Hematopoietic multipotent progenitor cell treated with erythropoietin and hydrocortisone succinate and interleukin-3 and kit ligand, for 17 days (in vitro differentiated cells): ENCODE data around the gene GAP43.

Experiments used
- DNase-seq: peaks from one replicate; pipeline ENCODE4 v3.0.0-alpha.2; 2015; ENCODE audit warnings: low spot score

GAP43 gene

DNA sequence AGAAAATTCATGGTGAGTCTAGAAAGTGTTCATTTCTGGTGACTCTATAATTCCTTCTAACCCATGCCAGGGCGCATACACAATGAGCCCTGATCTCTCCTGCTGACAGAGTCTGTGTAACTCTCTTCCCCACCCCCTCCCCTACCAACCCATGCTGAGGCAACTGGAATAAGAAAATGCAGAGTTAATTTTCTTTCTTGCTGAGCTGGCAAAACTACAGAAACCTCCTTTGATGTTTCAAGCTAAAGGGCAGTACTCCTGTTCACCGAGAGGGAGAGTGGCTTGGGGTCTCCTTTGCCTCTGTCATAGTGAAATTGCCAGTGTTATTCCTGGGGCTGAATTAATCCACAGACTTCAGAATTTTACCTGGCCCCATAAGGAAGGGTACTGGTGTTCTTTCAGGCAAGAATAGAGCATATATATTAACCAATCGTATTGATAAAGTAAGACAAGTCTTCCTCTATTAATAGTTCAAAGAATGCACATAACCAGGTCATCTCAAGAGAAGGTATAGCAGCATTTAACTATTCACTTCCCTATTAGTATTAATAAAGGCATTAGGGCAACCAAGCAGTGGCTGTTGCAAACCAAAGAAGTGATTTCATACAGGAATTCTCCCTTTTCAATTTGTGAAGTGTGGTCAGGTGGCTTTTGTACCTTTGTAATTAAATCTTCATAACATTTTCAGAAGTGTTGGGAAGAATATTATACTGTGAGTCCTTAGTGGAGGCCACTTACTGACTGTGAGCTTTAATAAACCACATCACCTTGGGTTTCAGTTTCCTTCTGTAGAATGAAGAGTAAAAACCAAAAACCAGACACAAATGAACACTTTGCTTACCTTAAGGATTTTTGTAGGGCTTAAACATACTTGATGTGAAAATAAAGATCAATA, 4.1 kb downstream of the GAP43 start:
- no peak for DNase-seq

DNA sequence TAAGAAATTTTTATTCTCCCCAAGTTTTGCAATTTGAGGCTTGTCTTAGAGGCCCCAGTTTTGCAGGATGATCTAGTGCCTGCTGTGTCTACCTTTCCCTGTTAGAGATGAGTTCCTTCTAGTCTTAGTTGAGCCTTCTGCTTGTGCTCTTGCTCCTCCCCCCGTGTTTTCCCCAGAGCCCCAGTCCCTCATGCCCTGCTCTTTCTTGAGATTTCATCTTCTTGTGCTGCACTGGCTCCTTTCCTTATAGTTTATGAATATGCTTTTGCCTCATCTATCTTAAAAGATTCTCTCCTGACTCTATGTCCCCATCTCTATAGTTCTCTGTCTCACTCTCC, 4.7 kb downstream of the GAP43 start:
- no peak for DNase-seq

DNA sequence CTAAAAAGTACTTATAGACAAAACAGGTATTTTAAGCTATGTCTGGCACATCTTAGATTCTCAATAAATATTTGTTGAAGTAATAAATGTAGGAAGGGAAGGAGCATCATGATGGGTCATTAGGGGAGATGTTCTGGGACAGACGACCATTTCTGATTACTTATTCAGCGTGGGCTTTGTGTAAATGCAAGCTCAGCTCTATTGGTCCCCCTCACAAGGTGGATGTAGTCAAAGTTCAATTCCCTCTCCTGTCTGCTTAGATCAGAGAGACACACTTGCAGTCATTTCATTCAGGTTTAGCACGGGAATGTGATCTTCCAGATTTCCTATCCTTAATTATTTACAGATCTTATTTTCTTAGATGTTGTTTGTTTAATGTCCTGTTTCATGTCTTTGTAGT, 7.5 kb downstream of the GAP43 start:
- no peak for DNase-seq

DNA sequence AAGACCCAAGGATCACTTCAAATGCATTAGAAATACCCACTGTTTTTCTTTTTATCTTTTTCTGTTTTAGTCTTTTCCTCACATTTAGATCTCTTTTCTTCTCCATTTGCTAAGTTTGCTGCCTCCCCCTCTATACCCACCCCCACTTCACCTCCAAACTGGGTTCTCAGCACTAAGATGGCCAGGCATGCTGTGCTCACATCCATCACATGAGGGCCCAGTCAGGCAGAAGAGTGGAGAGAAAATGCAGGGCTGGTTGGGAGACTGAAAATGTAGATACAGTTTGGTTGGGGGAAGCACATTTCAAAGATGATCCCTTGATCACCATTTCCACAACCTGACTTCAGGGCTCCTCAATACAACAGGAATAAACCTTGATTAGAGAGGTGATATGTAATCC, 8.7 kb downstream of the GAP43 start:
- DNase-seq = no peak

DNA sequence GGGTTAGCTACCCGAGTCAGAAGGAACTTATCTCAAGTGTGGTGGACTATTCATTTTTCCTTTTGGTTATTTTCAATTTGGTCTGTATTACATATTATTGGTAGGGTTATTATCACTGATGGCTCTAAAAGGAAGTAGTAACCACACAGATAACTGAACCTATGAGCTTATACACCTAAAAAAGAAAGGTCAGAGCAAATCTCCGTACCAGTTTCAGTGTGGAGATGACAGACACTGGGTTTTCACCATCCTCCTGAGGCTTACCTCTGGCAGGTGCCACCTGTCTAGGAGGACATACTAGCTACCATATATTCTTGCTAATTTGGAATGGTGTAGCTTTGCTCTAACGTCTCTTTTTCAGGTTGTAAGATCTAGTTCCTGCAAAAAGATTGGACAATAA, 10.2 kb downstream of the GAP43 start:
- no peak for DNase-seq

DNA sequence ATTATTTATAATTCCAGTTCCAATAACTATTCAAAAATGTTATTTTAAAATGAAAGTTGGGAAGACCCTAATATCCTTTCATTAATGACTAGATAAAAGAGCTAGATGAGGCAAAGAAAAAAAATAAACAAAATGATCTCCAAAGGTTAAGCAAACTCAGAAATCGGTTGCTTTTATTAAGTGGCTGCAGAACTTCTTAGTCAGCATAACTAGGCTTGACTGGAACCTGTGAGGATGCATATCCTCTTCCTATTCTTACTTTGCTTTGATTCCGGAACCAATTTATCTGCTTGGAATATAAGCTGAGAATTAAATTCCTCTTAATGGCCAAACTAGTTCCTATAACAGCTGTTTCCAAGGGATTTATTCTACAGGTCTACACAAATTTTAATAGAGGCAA, 10.7 kb downstream of the GAP43 start:
- no peak for DNase-seq

DNA sequence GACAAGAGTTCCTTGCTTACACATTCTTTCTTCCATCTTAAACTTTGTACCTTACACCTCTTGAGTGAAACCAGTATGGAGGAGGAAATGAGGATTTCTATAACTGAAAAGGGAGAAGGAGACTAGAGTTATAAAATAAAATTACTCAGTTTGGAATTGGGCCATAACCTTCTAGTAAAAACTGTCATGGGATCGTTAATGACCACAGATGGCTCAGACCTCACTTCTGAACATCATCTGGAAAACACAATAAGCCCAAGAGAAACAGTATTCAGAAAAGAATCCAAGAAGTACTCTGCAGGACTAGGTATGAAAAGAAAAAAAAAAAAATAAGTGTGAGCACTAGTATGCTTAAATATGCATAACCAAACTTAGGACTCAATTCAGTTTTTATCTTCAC, 12.1 kb downstream of the GAP43 start:
- DNase-seq = no peak

DNA sequence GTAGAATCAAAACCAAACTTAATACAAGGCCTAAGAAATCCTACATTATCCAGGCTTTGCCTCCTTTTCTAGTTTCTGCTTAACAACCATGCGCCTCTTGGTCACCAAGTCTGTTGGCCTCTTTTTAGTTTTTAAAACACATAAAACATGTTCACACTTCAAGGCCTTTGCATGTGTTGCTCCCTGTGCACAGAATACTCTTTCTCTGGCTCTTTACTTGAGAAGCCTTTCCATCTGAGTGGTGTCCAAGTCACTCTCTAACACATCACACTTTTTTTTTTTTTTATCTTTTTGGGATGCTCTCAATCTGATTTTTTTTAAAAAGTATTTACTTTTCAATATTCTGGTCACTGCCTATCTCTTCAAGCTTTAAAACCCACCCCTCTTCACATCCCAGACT, 14.9 kb downstream of the GAP43 start:
- DNase-seq = no peak

DNA sequence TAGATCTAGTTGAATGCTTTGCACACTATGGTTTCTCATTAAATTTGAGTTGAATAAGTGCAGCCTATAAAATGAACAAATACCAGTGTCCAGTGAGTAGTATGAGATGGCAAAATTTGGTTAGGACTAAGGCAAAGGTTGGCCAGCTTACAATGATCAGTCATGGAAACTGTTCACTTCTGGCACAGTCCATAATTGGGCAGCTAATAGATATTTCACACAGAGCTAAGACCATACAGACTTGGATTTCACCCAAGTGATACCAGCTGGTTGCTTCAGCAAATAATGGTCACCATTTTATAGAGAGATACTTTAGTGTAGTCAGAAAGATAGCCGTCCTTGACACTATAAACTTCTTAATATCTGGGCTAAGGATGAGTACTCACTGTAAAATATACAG, 15.7 kb downstream of the GAP43 start:
- no peak for DNase-seq

DNA sequence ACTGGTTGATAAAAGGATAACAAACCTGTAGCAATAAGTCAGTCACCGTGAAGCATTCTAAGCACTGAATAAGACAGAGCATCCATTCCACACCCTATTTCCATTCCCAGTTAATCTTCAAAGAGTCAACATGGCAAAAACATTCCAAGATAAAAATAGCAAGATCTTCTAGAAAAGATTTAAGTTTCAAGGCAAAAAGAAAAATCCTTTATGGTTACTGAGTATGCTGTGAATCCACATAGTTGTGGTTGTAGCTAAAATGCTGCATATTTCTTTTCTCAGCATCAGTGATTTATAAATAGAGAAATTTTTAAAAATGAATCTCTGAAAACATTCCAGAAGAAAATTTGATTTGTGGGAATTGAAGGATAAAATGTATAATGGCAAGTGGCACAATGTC, 21.1 kb downstream of the GAP43 start:
- DNase-seq = no peak

DNA sequence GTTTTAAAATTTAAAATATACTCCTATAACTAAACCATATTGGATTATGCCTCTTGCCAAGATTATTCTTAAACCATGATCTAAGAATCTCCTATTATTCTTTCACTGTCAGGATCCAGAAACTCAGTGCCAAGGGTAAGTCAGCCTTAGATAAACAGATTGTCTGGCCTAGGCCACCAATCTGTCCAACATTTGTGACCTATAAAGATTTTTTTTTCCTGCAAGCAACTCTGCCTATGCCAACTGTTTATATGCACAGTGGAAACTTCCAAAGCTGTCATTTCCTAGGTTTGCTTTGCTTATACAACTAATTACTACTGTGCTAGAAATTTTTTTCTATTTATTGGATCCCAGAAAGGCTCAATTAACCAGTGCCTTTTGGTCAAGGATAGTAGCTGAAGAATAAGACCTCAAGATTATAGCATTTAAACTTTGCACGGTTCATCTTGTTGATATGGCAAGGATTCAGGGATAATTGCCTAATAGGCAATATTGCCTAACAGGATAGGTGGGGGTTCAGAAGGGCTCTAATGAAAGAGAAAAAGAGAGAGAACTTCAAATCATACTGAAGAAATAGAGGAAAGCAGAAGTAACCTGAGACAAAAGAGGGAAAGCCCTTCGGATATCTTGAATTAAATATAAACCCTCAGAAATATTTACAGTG, 22.8 kb downstream of the GAP43 start:
- no peak for DNase-seq

DNA sequence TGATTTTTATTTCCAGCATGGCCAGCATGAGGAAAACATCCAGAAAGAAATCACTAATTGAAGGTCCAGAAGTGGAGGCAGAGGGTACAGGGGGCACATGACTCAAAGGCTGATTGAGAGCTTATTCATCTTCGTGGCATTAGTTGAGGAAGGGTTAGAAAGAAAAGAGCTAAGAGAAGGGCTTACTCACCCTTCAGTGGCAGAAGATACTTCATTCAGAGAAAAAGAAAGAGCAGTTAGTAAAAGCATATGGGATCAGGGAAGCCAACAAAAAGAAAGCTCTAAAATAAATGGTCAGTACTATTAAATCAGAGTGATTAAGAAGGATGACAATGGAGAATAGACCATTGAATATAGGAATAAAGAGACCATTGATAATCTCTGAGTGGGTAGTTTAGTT, 25.2 kb downstream of the GAP43 start:
- DNase-seq = no peak

DNA sequence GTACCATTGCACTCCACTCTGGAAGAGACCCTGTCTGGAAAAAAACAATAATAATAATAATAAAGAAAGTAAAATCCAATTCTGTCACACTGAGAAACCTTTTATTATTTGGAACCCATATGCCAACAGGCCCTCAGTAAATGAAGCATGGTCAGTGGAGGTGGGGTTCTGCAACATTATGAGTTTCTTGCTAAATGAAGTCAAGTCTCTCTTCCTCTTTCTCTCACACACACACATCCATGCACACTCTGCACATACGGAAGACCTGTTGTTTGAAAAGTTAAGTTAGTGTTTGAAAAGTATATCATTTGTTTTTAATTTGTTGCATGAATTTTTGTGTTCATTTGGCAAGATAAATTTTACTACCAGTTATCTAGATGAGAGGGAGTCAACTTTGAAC, 27.8 kb downstream of the GAP43 start:
- no peak for DNase-seq

DNA sequence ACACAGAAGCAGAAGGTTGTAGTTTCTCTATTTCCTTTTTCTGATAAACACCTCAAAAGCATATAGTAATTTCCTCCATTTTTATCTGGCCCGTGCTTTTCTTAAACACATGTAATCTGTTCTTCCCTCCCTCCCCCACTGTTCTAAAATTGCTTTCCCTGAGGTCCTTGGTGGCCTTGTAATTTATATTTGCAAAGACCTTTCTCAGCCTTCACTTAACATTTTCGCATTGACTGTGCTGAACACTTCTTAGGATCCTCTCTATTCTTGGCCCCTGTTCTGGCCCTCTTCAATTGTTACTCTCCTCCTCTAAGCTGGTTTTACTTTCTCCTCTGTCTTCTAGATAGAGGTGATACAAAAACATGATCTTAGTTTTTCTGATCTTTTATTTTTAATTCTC, 28.3 kb downstream of the GAP43 start:
- no peak for DNase-seq

DNA sequence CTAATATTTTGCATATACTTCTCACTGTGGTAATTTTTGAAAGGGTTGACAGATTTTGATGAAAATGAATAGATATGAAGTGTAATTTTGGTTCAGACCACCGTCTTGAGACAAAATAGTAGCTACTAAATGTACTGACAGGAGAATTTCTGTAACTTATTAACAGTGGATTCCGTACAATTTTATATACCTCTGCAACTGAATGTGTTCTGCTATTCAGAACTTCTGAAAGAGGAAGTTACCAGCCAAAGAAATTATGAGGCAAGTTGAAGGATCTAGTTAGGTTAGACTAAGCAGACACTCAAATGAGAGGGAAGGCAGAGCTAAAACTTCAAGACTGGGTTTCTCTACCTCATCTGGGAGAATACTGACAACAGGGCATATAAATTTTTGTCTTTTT, 29.4 kb downstream of the GAP43 start:
- no peak for DNase-seq

DNA sequence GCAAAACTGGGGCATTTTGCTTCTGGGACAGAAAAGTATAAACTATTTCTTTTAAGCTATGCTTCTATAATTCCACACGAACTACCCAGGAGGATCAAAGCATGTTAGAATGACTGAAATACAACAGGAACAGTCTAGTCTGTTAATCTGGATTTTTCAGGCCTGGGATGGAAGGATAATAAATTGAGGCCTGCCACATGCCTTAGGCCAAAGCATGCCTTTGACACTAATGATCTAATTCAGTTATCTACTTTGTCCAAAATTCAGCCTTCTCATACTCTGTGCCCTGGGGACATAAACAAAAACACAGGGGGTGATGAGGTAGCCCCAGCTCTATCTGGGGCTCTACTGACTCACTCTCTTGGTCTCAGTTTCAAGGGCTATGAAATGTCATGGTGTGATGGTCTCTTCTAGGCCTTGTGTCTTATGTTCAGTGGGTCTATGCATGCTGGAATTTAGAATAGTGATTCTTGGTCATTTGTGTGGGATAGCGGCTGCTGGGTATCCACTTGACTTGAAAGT, 32.5 kb downstream of the GAP43 start:
- no peak for DNase-seq

DNA sequence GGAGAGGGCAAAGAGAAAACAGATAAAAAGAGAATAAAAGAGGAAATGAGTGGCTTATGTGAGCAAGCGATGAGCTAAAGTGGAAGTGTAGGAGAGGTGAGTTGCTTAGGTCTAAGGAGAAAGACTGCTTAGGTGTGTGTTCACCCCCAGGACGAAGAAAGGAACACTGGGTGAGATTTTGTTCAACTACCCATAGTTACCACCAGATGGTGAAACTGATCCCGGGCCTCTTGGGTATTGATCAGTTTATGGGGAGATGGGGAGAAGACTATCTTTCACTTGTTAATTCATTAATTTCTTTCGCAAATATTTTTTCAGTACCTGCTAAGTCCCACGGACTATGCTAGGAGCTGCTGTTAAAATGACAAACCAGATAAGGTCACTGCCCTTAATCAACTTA, 33.9 kb downstream of the GAP43 start:
- DNase-seq = no peak

DNA sequence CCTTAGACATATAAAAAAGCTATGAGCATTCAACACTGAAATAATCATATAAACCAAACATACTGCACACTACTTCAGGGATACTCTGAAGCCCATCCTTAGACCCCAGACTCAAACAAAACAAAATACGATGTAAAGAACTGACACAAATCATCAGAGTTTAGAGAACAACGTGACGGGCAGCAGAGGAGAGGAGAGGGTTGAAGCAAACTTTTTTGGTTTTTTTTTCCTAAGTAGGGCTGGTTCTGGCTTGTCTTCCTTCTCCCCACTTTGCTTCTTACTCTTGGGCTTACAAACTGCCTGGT, 34.7 kb downstream of the GAP43 start:
- DNase-seq = no peak

DNA sequence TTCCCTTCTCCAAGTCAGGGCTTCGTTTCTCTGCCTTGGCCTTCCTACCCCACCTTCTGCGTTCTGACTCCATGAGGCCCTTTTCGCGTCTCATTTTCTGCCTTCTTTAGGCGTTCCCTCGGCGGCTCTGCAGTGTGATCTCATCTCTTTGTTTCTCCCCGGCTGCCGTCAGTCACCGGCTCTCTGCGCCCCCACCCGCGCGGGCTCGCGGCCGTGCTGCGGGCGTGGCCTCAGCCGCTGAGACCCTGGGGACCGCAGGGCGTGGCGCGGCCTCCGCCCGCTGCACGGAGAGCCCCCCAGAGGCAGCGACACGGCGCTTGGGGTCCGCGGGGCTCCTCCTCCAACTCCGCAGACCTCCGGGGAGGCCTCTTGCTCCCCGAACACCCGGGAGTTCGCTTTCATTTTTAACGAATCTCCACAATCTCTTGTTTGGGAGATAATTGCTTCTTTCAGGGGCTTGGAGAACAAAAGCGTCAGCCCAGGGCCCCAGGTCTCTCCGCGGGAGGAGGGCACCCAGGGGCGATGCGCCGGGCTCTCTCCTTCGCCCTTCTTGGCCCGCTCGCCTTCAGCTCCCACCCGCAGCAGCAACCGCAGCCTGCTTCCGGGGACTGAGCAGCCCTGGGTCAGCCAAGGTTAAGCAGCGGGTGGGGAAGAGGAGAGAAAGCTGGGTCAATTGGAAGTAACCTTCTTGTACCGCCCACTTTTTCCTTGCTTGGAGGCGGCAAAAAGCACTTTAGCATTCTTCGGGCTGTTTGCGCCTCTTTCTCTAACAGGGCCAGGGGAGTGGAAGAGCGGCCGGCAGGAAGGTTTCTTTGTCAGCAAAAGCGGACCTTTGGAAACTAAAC, 35.2 kb downstream of the GAP43 start:
- peak; percentile 4 for DNase-seq

DNA sequence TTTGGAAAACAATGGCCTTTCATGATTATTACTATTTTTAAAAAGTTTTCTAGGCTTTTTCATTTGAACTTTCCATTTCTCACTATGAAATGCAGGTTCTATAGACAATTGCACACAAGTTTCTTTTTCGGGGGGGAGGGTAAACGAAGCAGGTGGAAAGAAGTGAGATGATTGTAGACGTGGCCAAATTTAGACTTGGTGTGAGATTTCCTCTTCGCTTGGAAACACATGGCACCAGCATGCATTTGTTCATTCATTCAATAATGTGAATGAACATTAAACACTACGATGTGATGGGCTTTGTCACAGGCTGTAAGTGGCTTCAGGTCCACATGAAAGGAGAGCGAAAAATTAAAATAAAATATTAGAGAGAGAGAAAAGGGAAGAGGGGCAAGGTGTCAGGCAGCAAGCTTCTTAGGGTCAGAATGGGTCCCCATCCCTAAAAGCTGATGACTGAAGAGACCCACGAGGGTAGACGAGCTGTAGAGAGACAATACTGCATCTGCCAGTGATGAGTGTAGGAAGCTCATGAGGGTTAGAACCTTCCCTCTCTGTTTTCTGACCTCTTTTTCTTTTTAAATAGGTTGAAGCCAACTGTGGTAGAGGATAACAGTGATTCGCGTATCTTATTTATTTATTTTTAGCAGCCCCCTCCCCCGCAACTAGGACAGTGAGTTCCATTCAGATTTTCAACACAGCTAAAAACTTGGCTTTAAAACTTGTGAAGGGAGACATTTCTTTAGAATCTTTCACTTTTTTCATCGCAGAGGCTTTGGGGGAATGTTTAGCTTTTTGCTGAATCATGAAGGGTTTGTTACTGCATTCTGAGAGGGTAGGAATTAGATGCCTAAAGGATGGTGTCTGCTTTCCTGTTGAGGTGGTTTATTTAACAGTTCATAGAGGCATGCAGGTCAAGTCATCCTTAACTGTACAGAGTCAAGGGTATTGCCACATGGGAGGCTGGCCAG, 36.2 kb downstream of the GAP43 start:
- no peak for DNase-seq

DNA sequence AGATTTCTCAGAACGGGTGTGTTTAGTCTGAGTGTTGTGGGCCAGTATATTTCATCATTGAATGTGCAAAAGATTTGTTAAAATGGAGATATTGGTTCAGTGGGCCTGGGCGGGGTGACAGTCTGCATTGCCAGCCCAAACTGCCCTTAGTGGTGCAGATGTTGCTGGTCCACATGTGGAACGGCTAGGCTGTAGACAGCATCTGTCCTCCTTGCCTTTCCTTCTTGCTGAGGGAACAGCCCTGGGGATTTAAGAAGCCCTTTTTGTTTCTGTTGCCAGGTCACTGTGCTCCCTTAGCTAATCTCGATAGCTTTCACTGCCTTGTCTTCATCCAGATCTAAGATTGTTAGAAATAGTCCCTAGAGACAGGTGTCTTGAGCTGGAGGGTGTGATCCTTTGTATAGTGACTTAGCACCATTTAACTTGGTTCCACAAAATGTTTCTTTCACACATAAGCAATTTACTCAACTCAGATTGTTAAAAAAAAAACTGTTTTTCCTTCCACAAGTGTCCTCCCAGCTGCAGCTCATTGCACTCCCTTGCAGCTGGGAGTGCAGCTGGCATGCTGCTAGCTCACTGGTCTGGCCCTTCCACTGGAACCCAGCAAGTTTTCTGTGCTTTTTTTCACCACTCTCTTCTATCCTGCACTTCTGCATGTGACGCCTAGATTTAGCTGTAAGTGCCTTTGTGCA, 37.5 kb downstream of the GAP43 start:
- DNase-seq = no peak
